ENCODE results near the gene CFAP77.

- no peak for TF ChIP-seq CTCF (IDR thresholded peaks at IDR 0.05)
- TF ChIP-seq POLR2A (IDR thresholded peaks at IDR 0.05): no peak
These were observed 106.3 kb downstream of the CFAP77 start for GRCh38 chr9:132516301-132516700.
